Activated naive CD8-positive, alpha-beta T cell treated with anti-CD3 and anti-CD28 coated beads, Interleukin-2, amount 10 ng/mL, durations not matched to agents 7 days and 5 days (primary cell): ENCODE results near the gene SHOC2. TPM values are rescaled to one million over a fixed set of nuclear protein-coding genes. Genes with fewer than 3 reads are reported as not detected.

Experiments
- ATAC-seq: fragments of 150-1000 bp; cut with Tn5 transposase; one replicate; pipeline ENCODE4 v1.10.0; 2021; ENCODE audit warnings: low read depth, moderate library complexity
- POLR2A ChIA-PET: fragments of 350-600 bp; sonication (Branson Sonifier 250); formaldehyde crosslinking; loops from one replicate; lab custom pipeline; 2021; ENCODE audit warnings: antibody characterized with exemption; lab: Charles Lee
- DNase-seq: peaks from one replicate; pipeline ENCODE4 v3.0.0; 2021
- H3K27ac Mint-ChIP-seq: one replicate; pipeline ENCODE4 v1.8.0; 2022; ENCODE audit warnings: mild to moderate bottlenecking, mixed read lengths
- H3K27me3 Mint-ChIP-seq: one replicate; pipeline ENCODE4 v1.8.0; 2022; ENCODE audit warnings: mild to moderate bottlenecking, moderate library complexity, mixed read lengths
- H3K36me3 Mint-ChIP-seq: one replicate; pipeline ENCODE4 v1.8.0; 2021; ENCODE audit warnings: mild to moderate bottlenecking, mixed read lengths
- H3K4me1 Mint-ChIP-seq: one replicate; pipeline ENCODE4 v1.8.0; 2021; ENCODE audit warnings: mixed read lengths
- H3K4me3 Mint-ChIP-seq: one replicate; pipeline ENCODE4 v1.8.0; 2022; ENCODE audit warnings: mild to moderate bottlenecking, moderate library complexity, mixed read lengths
- H3K9me3 Mint-ChIP-seq: one replicate; pipeline ENCODE4 v1.8.0; 2021; ENCODE audit warnings: mixed read lengths
- total RNA-seq, 2 experiments: library from RNA; stranded (reverse); gene quantifications; one replicate each; pipeline ENCODE4 v1.2.3, GENCODE V29; 2021

The SHOC2 gene
- total RNA-seq, 2 experiments from 2014 or later, result 49.8 to 56.2 TPM

DNA sequence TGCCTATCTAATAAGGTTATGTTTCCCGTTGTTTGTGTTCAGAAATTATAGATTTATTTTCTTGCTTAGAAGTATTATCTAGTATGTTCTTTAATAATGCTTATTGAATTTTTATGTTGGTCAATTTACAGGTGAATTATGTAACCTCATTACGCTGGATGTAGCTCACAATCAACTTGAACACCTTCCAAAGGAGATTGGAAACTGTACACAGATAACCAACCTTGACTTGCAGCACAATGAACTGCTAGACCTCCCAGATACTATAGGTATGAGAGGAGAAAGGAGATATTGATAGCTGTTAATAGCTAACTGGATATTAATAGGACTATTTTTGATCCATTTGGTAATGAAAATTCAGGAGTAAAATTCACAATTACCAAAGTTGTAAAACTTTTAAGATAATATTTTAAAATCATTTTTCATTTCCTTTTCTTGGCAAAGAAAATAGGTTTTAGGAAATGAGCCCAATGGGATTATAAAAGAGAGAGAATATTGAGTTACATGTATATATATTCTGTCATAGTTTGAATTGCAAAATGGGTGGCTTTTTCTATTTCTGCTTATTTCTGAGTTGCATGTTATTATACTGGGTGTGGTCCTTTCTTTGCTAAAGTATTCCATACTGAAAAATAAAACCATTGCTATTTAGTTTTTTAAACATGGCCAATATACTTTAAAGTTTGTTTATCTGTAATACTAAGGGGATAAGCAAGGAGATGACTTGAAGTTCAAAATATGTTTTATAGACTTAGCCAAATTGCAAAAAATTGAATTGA is 66.3 kb downstream of the SHOC2 start:
- Mint-ChIP-seq H3K4me3 (no peak overlapping the region), H3K27ac (no peak overlapping the region), H3K27me3 (no peaks in the 10 kb centered on the region), H3K4me1 (peaks cover 7% of the 10 kb centered on the region), H3K36me3 (peaks cover 41% of the 10 kb centered on the region), H3K9me3 (peaks cover 2% of the 10 kb centered on the region)
- DNase-seq (no peak), ATAC-seq (no peak)
- POLR2A ChIA-PET, result no interaction called here

DNA sequence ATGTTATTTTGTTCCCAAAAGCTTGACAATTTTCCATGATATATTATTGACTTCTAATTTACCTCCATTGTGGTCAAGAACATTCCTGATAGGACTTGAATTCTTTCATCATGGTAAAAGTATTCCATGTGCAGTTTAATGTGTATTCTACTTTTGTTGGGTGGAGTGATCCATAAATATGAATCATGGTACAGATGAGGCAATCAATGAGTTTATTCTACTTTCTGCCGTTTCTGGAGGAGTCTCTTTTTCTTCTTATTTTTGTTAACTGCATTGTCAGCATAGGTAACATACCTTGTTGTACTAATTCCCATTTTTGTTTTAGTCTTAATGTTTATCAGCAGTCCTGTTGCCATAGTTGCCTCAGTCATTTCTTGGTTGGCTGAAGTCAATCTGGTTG is 69.6 kb downstream of the SHOC2 start:
- ATAC-seq, result no peak
- no peaks in the 10 kb centered on the region for H3K9me3 Mint-ChIP-seq
- peaks cover 24% of the 10 kb centered on the region for H3K4me1 Mint-ChIP-seq
- no peak overlapping the region for H3K27ac Mint-ChIP-seq
- H3K36me3 Mint-ChIP-seq, result peaks cover 33% of the 10 kb centered on the region
- DNase-seq, result no peak
- no peak overlapping the region for H3K4me3 Mint-ChIP-seq
- POLR2A ChIA-PET, result no interaction called here
- H3K27me3 Mint-ChIP-seq, result no peaks in the 10 kb centered on the region

DNA sequence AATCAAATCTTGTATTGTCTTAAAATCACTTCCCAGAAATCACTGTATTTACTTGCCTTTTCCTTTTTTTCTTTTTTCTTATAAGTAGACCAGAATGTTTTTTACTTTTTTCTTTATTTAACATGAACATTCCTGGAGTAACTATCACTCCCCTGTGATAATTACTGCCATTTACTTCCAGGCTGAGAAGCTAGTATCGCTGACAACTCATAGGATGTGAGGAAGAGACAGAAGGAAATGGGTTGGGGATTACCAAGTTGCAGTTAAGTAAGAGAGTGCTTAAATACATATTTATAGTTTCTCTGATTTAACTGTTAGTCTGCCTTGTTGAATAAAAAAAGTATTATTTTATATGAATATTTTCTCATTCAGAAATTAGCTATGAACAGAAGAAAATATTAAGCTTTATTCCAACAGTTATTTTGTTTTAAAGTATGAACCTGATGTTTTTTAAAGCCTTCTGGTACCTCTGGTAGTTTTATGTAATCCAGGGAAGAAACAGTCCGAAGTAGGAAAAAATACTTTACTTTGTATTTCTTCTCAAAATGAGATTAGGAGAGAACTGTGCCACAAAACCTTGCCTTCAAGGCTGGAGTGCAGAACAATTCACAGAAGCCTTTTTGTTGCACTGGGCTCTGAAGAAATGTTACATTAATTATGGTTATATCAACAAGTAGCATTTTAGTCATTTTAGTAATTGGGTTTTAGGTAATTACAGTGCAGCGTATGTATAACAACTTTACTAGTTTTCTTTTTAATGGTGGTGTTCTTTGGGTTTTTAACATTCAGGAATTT is 72.8 kb downstream of the SHOC2 start:
- Mint-ChIP-seq H3K27ac (no peak overlapping the region), H3K9me3 (no peaks in the 10 kb centered on the region), H3K27me3 (no peaks in the 10 kb centered on the region), H3K4me1 (peaks cover 22% of the 10 kb centered on the region), H3K4me3 (peak overlapping the region; percentile 63), H3K36me3 (peaks cover 27% of the 10 kb centered on the region)
- DNase-seq (no peak), ATAC-seq (no peak)
- POLR2A ChIA-PET, result interaction anchor here (0.8 to 1.5 kb wide), 3 partner anchors 14 to 71 kb away, joined by 3 to 5 read pairs (median 3); no protein-coding TSS in a partner anchor

DNA sequence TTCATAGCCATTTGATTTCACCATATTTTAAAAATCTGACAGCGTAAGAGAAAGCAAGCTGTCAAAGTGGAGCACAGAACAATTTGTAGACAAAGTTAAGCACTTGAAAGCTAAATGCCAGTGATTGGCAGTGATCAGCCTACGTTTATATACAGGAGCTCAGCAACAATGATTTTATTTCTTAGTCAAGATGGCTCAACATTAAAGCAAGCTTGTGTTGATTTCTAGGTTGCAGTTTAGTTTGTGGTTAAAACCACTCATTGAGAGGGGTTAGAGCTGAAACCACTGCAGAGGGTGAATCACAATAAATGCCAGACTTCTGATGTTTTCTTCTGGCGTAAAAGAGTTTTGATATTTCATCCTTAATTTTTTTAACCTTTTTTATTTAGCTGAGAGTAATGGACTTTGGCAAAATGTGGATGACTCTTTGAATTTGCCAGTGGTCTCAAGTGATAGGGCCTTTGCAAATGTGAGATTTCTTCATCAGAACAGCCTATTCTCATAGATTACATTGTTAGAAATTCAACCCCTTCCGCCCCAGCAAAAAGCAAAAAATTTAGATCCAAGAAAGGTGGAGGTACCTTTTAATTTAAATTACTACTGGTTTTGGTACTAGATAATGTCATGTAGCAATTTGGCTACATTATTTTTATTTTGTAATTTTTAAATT is 73.8 kb downstream of the SHOC2 start:
- H3K4me3 Mint-ChIP-seq, result peak overlapping the region; percentile 63
- H3K4me1 Mint-ChIP-seq, result peaks cover 21% of the 10 kb centered on the region
- POLR2A ChIA-PET, result interaction anchor here (0.8 to 1.5 kb wide), 3 partner anchors 13 to 72 kb away, joined by 3 to 5 read pairs (median 3); no protein-coding TSS in a partner anchor
- DNase-seq, result no peak
- no peak overlapping the region for H3K27ac Mint-ChIP-seq
- peak; percentile 97 for ATAC-seq
- H3K36me3 Mint-ChIP-seq, result peaks cover 23% of the 10 kb centered on the region
- H3K9me3 Mint-ChIP-seq, result no peaks in the 10 kb centered on the region
- no peaks in the 10 kb centered on the region for H3K27me3 Mint-ChIP-seq

DNA sequence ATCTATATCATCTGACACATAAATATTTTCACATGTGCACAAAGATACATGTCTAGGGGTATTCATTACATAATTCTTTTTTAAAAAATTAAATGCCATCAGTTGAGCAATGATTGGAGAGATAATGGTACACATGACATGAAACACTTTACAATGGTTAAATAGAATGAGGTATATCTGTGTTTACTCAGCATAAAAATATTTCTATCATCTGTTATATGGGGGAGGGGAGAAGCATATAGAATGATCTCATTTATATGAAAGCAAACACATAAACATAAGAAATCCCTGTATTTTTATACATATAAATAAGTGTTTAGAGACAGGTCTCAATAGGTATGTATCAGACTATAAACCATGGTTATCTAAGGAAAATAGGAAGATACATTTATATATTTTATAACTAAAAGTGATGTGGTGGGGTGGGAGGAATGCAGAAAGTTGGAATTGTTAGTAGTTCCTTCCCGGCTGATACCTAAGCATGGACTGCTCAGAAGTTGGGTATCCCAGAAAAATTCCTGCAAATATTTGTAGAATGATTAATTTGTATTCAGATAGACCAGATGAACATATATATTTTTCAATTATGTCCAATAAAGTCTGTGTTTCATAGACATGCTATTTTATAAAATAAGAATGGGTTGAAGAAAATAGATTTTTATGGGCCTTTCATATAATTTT is 75.1 kb downstream of the SHOC2 start:
- no peak overlapping the region for H3K4me3 Mint-ChIP-seq
- no peak overlapping the region for H3K27ac Mint-ChIP-seq
- H3K9me3 Mint-ChIP-seq, result no peaks in the 10 kb centered on the region
- peaks cover 21% of the 10 kb centered on the region for H3K4me1 Mint-ChIP-seq
- ATAC-seq, result no peak
- DNase-seq, result no peak
- H3K36me3 Mint-ChIP-seq, result peaks cover 18% of the 10 kb centered on the region
- no peaks in the 10 kb centered on the region for H3K27me3 Mint-ChIP-seq
- POLR2A ChIA-PET, result no interaction called here

DNA sequence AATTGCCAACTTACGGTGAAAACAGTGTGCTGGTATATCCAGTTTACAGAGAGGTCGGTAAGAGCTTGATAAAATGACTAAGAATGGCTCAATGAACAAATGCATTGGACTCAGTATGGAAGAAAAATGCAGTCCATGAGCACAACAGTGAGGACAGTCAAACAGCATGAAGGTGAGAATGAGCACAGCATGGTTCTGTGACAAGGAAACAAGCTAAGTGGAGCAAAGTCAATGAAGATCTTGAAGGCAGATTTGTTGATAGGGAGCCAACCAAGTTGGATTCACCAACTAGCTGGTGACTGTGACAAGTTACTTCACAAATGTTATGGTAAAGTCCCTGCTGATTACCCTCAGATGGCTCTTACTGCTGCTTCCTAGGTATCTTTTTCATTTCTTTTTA is 75.9 kb downstream of the SHOC2 start:
- Mint-ChIP-seq H3K9me3 (no peaks in the 10 kb centered on the region), H3K27me3 (no peaks in the 10 kb centered on the region), H3K4me1 (peaks cover 21% of the 10 kb centered on the region), H3K36me3 (peaks cover 13% of the 10 kb centered on the region), H3K4me3 (no peak overlapping the region), H3K27ac (no peak overlapping the region)
- POLR2A ChIA-PET, result no interaction called here
- no peak for DNase-seq
- no peak for ATAC-seq

DNA sequence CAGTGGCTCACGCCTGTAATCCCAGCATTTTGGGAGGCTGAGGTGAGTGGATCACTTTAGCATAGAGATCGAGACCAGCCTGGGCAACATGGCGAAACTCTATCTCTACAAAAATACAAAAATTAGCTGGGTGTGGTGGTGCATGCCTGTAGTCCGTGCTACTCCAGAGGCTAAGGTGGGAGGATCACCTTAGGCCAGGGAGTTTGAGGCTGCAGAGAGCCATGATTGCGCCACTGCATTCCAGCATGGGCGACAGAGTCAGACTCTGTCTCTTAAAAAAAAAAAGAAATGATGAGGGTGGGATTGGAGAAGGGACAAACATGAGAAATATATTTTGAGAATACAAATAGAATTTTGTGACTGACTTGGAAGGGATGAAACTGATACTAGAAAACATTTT is 76.9 kb downstream of the SHOC2 start:
- DNase-seq (no peak), ATAC-seq (no peak)
- Mint-ChIP-seq H3K9me3 (no peaks in the 10 kb centered on the region), H3K4me1 (peaks cover 20% of the 10 kb centered on the region), H3K36me3 (peaks cover 10% of the 10 kb centered on the region), H3K27me3 (no peaks in the 10 kb centered on the region), H3K4me3 (no peak overlapping the region), H3K27ac (no peak overlapping the region)
- POLR2A ChIA-PET, result no interaction called here

DNA sequence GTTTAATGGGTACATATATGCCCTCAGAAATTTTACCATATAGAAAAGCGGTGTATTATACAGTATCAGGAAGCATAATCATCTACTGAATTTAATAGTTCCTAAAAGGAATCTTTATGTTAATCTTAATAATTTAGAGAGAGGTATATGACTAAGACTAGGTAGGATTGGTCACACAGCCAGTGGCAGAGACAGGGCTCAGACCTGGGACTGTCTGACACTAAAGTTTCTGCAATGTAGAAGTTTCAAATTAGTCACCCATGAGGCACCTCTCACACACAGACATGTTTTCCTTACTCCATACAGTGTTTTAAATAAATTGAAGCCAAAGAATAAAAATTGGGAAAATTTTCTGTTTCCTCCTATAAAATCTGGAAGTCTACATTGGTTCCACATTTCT is 84.6 kb downstream of the SHOC2 start:
- DNase-seq, result no peak
- ATAC-seq, result no peak
- no peak overlapping the region for H3K27ac Mint-ChIP-seq
- POLR2A ChIA-PET, result no interaction called here
- no peaks in the 10 kb centered on the region for H3K27me3 Mint-ChIP-seq
- H3K9me3 Mint-ChIP-seq, result no peaks in the 10 kb centered on the region
- no peak overlapping the region for H3K4me3 Mint-ChIP-seq
- peaks cover 4% of the 10 kb centered on the region for H3K36me3 Mint-ChIP-seq
- no peaks in the 10 kb centered on the region for H3K4me1 Mint-ChIP-seq

DNA sequence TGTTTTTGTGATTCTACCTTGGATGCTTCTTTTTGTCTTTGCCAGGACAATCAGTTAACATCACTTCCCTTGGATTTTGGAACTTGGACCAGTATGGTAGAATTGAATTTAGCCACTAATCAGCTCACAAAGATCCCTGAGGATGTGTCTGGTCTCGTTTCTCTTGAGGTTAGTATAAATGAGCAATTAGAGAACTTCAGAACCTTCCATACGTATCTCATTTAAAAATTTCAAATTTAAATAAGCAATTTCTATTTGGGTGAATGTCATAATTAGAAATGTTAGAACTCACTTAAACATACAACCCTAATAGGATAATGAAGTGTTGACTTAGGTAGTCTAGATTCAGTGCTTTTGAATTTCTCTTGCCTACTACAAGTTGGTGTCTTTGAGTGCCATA is 88.1 kb downstream of the SHOC2 start:
- DNase-seq (no peak), ATAC-seq (no peak)
- H3K4me1 Mint-ChIP-seq, result no peaks in the 10 kb centered on the region
- no peak overlapping the region for H3K27ac Mint-ChIP-seq
- H3K36me3 Mint-ChIP-seq, result peaks cover 7% of the 10 kb centered on the region
- H3K9me3 Mint-ChIP-seq, result no peaks in the 10 kb centered on the region
- no peaks in the 10 kb centered on the region for H3K27me3 Mint-ChIP-seq
- no peak overlapping the region for H3K4me3 Mint-ChIP-seq
- POLR2A ChIA-PET, result no interaction called here

DNA sequence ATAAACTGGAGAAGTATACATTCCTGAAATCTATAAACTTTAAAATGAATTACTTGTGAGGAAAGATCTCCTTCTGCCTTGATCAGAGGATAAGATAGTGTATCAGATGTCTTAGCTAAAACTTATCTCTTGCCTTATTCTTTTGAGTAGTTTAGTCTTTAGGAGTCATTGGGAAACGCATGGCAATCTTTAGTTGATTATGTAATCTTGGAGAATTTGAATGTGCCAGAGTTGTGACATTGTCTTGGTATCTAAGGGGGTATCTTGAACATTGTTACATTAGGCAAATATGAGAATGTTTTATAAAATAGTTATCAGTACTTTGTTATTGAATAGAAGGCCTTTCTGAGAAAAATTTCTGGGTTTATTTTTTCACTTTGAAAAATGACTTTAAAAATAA is 95.8 kb downstream of the SHOC2 start:
- peaks cover 32% of the 10 kb centered on the region for H3K36me3 Mint-ChIP-seq
- peaks cover 7% of the 10 kb centered on the region for H3K4me1 Mint-ChIP-seq
- H3K4me3 Mint-ChIP-seq, result no peak overlapping the region

DNA sequence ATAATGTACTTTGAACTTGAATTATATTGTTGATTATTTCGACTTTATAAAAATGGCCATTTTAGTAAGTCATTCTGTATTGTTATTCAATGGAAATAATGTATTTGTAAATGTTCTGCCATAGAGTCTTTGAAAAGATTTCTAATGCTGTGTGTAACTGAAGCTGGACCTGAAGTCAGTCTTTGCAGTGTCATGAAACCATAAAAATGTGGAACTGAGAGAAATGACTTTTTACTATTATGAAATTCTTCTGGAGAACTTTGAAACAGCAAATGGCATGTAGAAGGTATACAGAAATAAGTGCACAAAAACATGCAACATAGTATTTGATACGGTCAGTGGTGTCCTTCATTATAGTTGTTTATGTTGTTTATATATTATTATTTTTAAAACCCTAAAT is 97.7 kb downstream of the SHOC2 start:
- peaks cover 2% of the 10 kb centered on the region for H3K9me3 Mint-ChIP-seq
- H3K36me3 Mint-ChIP-seq, result peaks cover 43% of the 10 kb centered on the region
- H3K4me3 Mint-ChIP-seq, result no peak overlapping the region
- POLR2A ChIA-PET, result no interaction called here
- H3K27ac Mint-ChIP-seq, result no peak overlapping the region
- DNase-seq (no peak), ATAC-seq (no peak)
- H3K4me1 Mint-ChIP-seq, result peaks cover 7% of the 10 kb centered on the region
- no peaks in the 10 kb centered on the region for H3K27me3 Mint-ChIP-seq

More for the DNA sequence above, 95.8 kb downstream of the SHOC2 start:
- Mint-ChIP-seq H3K9me3 (no peaks in the 10 kb centered on the region), H3K27me3 (no peaks in the 10 kb centered on the region), H3K27ac (no peak overlapping the region)
- DNase-seq (no peak), ATAC-seq (no peak)
- POLR2A ChIA-PET, result no interaction called here

DNA sequence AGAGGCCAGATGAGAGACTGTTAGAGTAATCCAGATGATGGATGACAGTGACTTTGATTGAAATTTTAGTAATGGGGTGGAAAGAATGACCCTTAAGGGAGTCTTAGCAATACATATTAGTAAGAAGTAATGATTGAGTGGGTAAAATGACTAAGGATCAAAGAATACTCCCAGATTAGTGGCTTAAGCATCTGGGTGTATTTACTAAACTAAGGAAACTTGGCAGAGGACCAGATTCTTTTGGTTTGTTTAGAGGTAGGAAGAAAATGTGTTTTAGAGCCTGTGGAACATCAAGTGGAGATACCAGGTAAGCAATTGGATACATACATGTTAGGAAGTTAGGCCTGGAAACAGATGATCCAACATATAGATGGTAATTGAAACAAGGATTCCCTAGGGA is 98.6 kb downstream of the SHOC2 start:
- H3K27me3 Mint-ChIP-seq, result no peaks in the 10 kb centered on the region
- peaks cover 7% of the 10 kb centered on the region for H3K4me1 Mint-ChIP-seq
- DNase-seq (no peak), ATAC-seq (no peak)
- POLR2A ChIA-PET, result no interaction called here
- H3K36me3 Mint-ChIP-seq, result peaks cover 48% of the 10 kb centered on the region
- no peak overlapping the region for H3K27ac Mint-ChIP-seq
- no peak overlapping the region for H3K4me3 Mint-ChIP-seq
- peaks cover 4% of the 10 kb centered on the region for H3K9me3 Mint-ChIP-seq

DNA sequence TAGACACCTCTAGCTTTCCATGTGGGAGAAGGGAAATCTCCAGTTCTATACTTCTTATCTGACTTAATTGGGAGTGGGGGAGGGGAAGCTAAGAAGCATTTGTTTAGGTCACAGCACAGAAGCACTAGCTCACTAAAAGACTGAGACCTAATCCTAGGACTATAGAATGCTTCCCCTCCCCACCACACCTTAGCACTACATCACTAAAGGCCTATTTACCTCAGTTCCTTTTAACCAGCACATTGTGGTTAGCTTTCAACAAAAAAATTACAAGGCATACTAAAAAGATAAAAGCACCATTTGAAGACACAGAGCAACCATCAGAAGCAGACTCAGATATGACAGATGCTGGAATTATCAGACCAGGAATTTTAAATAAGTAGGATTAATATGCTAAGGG is 103.7 kb downstream of the SHOC2 start:
- H3K27ac Mint-ChIP-seq, result no peak overlapping the region
- DNase-seq, result no peak
- H3K4me3 Mint-ChIP-seq, result no peak overlapping the region
- peaks cover 44% of the 10 kb centered on the region for H3K36me3 Mint-ChIP-seq
- ATAC-seq, result no peak
- H3K9me3 Mint-ChIP-seq, result peaks cover 14% of the 10 kb centered on the region
- POLR2A ChIA-PET, result no interaction called here
- H3K27me3 Mint-ChIP-seq, result no peaks in the 10 kb centered on the region
- H3K4me1 Mint-ChIP-seq, result peaks cover 6% of the 10 kb centered on the region
